ENCODE measurements around the gene CIT. TPM values are rescaled to one million over a fixed set of nuclear protein-coding genes. Genes with fewer than 3 reads are reported as not detected.

CIT gene
- total and polyA plus RNA-seq, 9 donors: 0.39 to 3.6 (median 1.7) TPM

DNA sequence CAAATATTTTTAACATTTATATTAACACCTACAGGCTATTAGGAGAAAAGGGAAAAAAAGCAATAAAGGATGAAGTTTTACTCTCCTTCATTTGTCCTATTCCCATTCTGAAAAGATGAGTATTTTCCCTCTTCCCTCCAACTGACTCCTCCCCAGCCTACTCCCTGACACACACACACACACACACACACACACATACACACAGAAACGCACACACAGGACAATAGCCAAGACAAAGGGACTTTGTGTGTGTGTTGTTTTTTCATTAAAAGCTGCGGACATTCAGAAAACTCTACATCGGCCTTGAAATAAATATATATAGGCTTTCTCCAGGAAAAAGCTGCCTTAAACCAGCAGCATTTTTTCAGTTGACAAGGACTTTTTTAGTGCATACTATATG is 134.4 kb downstream of the CIT start:
- Histone ChIP-seq H3K36me3 (no peaks in the 10 kb centered on the region), H3K4me3 (no peak overlapping the region), H3K27ac (no peak overlapping the region), H3K27me3 (no peaks in the 10 kb centered on the region), H3K9me3 (peaks cover 0 to 3% of the 10 kb centered on the region in 2 donors), H3K4me1 (ENCODE audit: insufficient read depth) (no peaks in the 10 kb centered on the region)
- no peak for DNase-seq
- TF ChIP-seq POLR2A (IDR thresholded peaks at IDR 0.05) (no peak), EP300 (IDR thresholded peaks at IDR 0.05) (no peak), CTCF (IDR thresholded peaks at IDR 0.05) (no peak)
- intact Hi-C loops (cut with DNase I): no loop called here
- 92 to 98% (median 93%) methylated on average over 3 of the region's 3 CpGs for WGBS, 3 donors

DNA sequence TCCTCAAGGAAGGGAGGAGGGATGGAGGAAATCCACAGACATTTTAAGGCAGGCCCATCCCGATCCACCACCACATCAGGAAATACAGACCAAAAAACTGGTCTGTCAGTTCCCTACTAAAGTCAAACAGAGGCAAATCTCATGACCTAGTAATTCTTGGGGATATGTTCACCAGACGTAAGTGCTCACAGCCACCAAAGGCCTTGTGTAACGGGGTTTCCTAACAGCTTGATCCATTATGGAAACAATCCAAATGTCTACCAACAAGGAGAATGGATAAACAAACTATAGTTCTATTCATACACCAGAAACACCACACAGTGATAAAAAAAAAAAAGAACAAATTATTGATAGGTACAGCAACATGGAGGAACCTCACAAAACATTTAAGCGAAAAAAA is 136.3 kb downstream of the CIT start:
- no peak for DNase-seq
- no peaks in the 10 kb centered on the region for H3K27me3 ChIP-seq
- H3K36me3 ChIP-seq: no peaks in the 10 kb centered on the region
- 94 to 97% (median 96%) methylated on average over 4 of the region's 4 CpGs for WGBS, 3 donors
- intact Hi-C loops (cut with DNase I): no loop called here
- H3K4me1 ChIP-seq (ENCODE audit: insufficient read depth): no peaks in the 10 kb centered on the region
- no peak for TF ChIP-seq POLR2A (IDR thresholded peaks at IDR 0.05)
- no peak for TF ChIP-seq CTCF (IDR thresholded peaks at IDR 0.05)
- TF ChIP-seq EP300 (IDR thresholded peaks at IDR 0.05): no peak
- no peak overlapping the region for H3K27ac ChIP-seq
- H3K9me3 ChIP-seq: peaks cover 0 to 3% of the 10 kb centered on the region in 2 donors
- H3K4me3 ChIP-seq: no peak overlapping the region

GRCh38 chr12:119735079-119735478 is 142.0 kb downstream of the CIT start:
- Histone ChIP-seq H3K36me3 (no peaks in the 10 kb centered on the region), H3K27me3 (no peaks in the 10 kb centered on the region), H3K9me3 (no peaks in the 10 kb centered on the region), H3K27ac (no peak overlapping the region), H3K4me1 (ENCODE audit: insufficient read depth) (no peaks in the 10 kb centered on the region), H3K4me3 (no peak overlapping the region)
- intact Hi-C loops (cut with DNase I): no loop called here
- TF ChIP-seq EP300 (IDR thresholded peaks at IDR 0.05): no peak
- no peak for TF ChIP-seq CTCF (IDR thresholded peaks at IDR 0.05)
- TF ChIP-seq POLR2A (IDR thresholded peaks at IDR 0.05): no peak
- no peak for DNase-seq
- 97% methylated on average over 17 of the region's 17 CpGs for WGBS, 3 donors

DNA sequence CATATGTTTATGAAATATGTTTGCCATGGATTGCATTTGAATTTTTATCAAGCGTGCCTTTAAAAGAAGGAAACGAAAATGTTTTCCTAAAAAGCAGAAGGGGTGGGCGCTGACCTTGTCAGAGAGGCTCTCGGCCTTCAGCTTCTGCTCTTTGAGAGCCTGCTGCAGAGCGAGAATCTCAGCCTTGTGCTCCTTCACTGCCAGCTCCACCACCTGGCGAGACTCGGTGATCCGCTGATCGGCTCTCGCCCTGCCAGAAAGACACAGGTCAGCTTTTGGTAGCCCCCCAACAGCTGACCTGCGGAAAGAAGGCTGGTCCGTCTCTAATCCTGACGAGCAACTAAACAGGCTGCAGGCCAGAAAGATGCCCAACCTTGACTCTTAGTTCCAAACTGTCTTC is 146.7 kb downstream of the CIT start:
- Histone ChIP-seq H3K27me3 (no peaks in the 10 kb centered on the region), H3K4me3 (no peak overlapping the region), H3K9me3 (no peaks in the 10 kb centered on the region), H3K36me3 (no peaks in the 10 kb centered on the region), H3K4me1 (ENCODE audit: insufficient read depth) (no peaks in the 10 kb centered on the region), H3K27ac (no peak overlapping the region)
- 57 to 84% (median 82%) methylated on average over 13 of the region's 13 CpGs for WGBS, 3 donors
- intact Hi-C loops (cut with DNase I): no loop called here
- no peak for DNase-seq
- no peak for TF ChIP-seq EP300 (IDR thresholded peaks at IDR 0.05)
- TF ChIP-seq CTCF (IDR thresholded peaks at IDR 0.05): no peak
- no peak for TF ChIP-seq POLR2A (IDR thresholded peaks at IDR 0.05)

- intact Hi-C loops (cut with DNase I): no loop called here
- no peak for DNase-seq
- no peak overlapping the region for H3K27ac ChIP-seq
- TF ChIP-seq POLR2A (IDR thresholded peaks at IDR 0.05) (no peak), EP300 (IDR thresholded peaks at IDR 0.05) (no peak), CTCF (IDR thresholded peaks at IDR 0.05) (no peak)
- H3K9me3 ChIP-seq: no peaks in the 10 kb centered on the region
- H3K4me1 ChIP-seq (ENCODE audit: insufficient read depth): no peaks in the 10 kb centered on the region
- no peak overlapping the region for H3K4me3 ChIP-seq
- WGBS, 3 donors: 92 to 95% (median 95%) methylated on average over 8 of the region's 8 CpGs
- H3K27me3 ChIP-seq: no peaks in the 10 kb centered on the region
- H3K36me3 ChIP-seq: no peaks in the 10 kb centered on the region
These were observed 147.2 kb downstream of the CIT start for GRCh38 chr12:119729871-119730270.
